ENCODE results near the gene EXOSC2.

- TF ChIP-seq CTCF (IDR thresholded peaks at IDR 0.05) (no peak), POLR2A (IDR thresholded peaks at IDR 0.05) (no peak)
These were observed 51.7 kb downstream of the EXOSC2 start for GRCh38 chr9:130745210-130745800.
